Uterus (tissue), 4 donors: ENCODE results near the gene NBEAL2. TPM values are rescaled to one million over a fixed set of nuclear protein-coding genes. Genes with fewer than 3 reads are reported as not detected.

Source experiments
- DNase-seq, 2 donors: peaks; one replicate each; pipeline ENCODE4 v3.0.0-alpha.2; 2019 to 2020
- H3K27ac ChIP-seq, 2 donors: fragments of 200-600 bp; sonication (generic); 1 replicate in 1 of 2; 2 replicates in 1 of 2; pipeline ENCODE4 v1.5.1; 2016 to 2018
- H3K27me3 ChIP-seq, 2 donors: fragments of 200-600 bp; sonication (generic); one replicate each; pipeline ENCODE4 v1.5.1; 2018 to 2019; ENCODE audit warnings: control low read depth in 1 of 2
- H3K36me3 ChIP-seq, 2 donors: fragments of 200-600 bp; sonication (generic); one replicate each; pipeline ENCODE4 v1.5.1; 2019; ENCODE audit warnings: control low read depth in 1 of 2
- H3K4me1 ChIP-seq, 2 donors: fragments of 200-600 bp; sonication (generic); one replicate each; pipeline ENCODE4 v1.5.1; 2018 to 2019; ENCODE audit warnings: control low read depth in 1 of 2
- H3K4me3 ChIP-seq, 2 donors: fragments of 200-600 bp; sonication (generic); 1 replicate in 1 of 2; 2 replicates in 1 of 2; pipeline ENCODE4 v1.5.1; 2018 to 2019; ENCODE audit warnings: mild to moderate bottlenecking in 1 of 2
- H3K9me3 ChIP-seq, 2 donors: fragments of 200-600 bp; sonication (generic); one replicate each; pipeline ENCODE4 v1.5.1; 2019; ENCODE audit warnings: control low read depth in 1 of 2
- CTCF ChIP-seq, 4 experiments: fragments of 200-600 bp in 2 of 4; fragments of 450-650 bp in 2 of 4; sonication (generic) in 2 of 4; IDR thresholded peaks; one replicate each; pipeline ENCODE4 v1.5.1; 2016 to 2019; ENCODE audit warnings: antibody characterized with exemption in 4 of 4, mild to moderate bottlenecking in 2 of 4, moderate library complexity in 1 of 4
- POLR2A ChIP-seq, 2 donors: fragments of 450-650 bp; IDR thresholded peaks; one replicate each; pipeline ENCODE4 v1.6.1; 2016; ENCODE audit warnings: antibody characterized with exemption in 2 of 2, mild to moderate bottlenecking in 1 of 2, moderate library complexity in 1 of 2
- intact Hi-C: fragments of 100-400 bp; cut with DNase I; formaldehyde crosslinking; loops from one replicate; pipeline ENCODE4 v1.15.1; 2023; ENCODE audit warnings: low total_unique reads
- total RNA-seq, 4 donors: library from RNA; depleted of rRNA in 3 of 4; stranded (reverse); fragments of >200 nt in 3 of 4; gene quantifications; one replicate each; pipeline versions ENCODE4 v1.1.0 to v1.2.4, GENCODE V29; 2014 to 2023
- donor health status: DM: yes; HTN: yes; CAD: no.

NBEAL2 gene
- total RNA-seq, 4 donors from 2014 or later: 13.1 to 41.1 (median 23.8) TPM

- H3K9me3 ChIP-seq: no peaks in the 10 kb centered on the region
- no peak for DNase-seq
- no peak overlapping the region for H3K27ac ChIP-seq
- intact Hi-C loops: no loop called here
- TF ChIP-seq POLR2A (IDR thresholded peaks at IDR 0.05) (no peak), CTCF (IDR thresholded peaks at IDR 0.05) (no peak)
- no peaks in the 10 kb centered on the region for H3K4me1 ChIP-seq
- H3K4me3 ChIP-seq: no peak overlapping the region
- H3K36me3 ChIP-seq: no peaks in the 10 kb centered on the region
- no peaks in the 10 kb centered on the region for H3K27me3 ChIP-seq
Measured at GRCh38 chr3:46991406-46992165, 12.1 kb downstream of the NBEAL2 start.

- intact Hi-C loops: no loop called here
- no peak for DNase-seq
- no peak overlapping the region for H3K4me3 ChIP-seq
- no peak overlapping the region for H3K27ac ChIP-seq
- no peaks in the 10 kb centered on the region for H3K4me1 ChIP-seq
- no peaks in the 10 kb centered on the region for H3K27me3 ChIP-seq
- TF ChIP-seq CTCF (IDR thresholded peaks at IDR 0.05) (no peak), POLR2A (IDR thresholded peaks at IDR 0.05) (no peak)
- H3K36me3 ChIP-seq: no peaks in the 10 kb centered on the region
- H3K9me3 ChIP-seq: no peaks in the 10 kb centered on the region
Measured at GRCh38 chr3:46992231-46992630, 12.8 kb downstream of the NBEAL2 start.

- no peak for DNase-seq
- TF ChIP-seq POLR2A (IDR thresholded peaks at IDR 0.05) (no peak), CTCF (IDR thresholded peaks at IDR 0.05) (no peak)
- Histone ChIP-seq H3K4me1 (no peaks in the 10 kb centered on the region), H3K27ac (no peak overlapping the region), H3K4me3 (no peak overlapping the region), H3K9me3 (no peaks in the 10 kb centered on the region), H3K27me3 (no peaks in the 10 kb centered on the region), H3K36me3 (no peaks in the 10 kb centered on the region)
- intact Hi-C loops: no loop called here
Measured at GRCh38 chr3:46993292-46993691, 13.8 kb downstream of the NBEAL2 start.

GRCh38 chr3:46993986-46994385 lies 14.5 kb downstream of the NBEAL2 start:
- H3K9me3 ChIP-seq: no peaks in the 10 kb centered on the region
- H3K4me3 ChIP-seq: no peak overlapping the region
- no peak overlapping the region for H3K27ac ChIP-seq
- DNase-seq: no peak
- TF ChIP-seq CTCF (IDR thresholded peaks at IDR 0.05) (no peak), POLR2A (IDR thresholded peaks at IDR 0.05) (no peak)
- no peaks in the 10 kb centered on the region for H3K36me3 ChIP-seq
- intact Hi-C loops: no loop called here
- H3K4me1 ChIP-seq: no peaks in the 10 kb centered on the region
- H3K27me3 ChIP-seq: no peaks in the 10 kb centered on the region

GRCh38 chr3:46994801-46995731 lies 15.6 kb downstream of the NBEAL2 start:
- intact Hi-C loops: no loop called here

More at GRCh38 chr3:46994801-46995731, 15.6 kb downstream of the NBEAL2 start:
- H3K27ac ChIP-seq: no peak overlapping the region
- H3K27me3 ChIP-seq: no peaks in the 10 kb centered on the region
- H3K4me3 ChIP-seq: no peak overlapping the region
- no peak for TF ChIP-seq POLR2A (IDR thresholded peaks at IDR 0.05)
- TF ChIP-seq CTCF (IDR thresholded peaks at IDR 0.05): no peak
- H3K36me3 ChIP-seq: no peaks in the 10 kb centered on the region
- no peaks in the 10 kb centered on the region for H3K9me3 ChIP-seq
- no peak for DNase-seq
- no peaks in the 10 kb centered on the region for H3K4me1 ChIP-seq
